NCI-H82 treated with DMSO at 0.1 percent for 48 hours (cell line): Measurements from ENCODE around the gene INSL3.

Experiments
- DNase-seq: peaks from one replicate; lab custom pipeline; 2025; ENCODE audit not compliant: unreplicated experiment; lab: John Stamatoyannopoulos, UW

INSL3 gene

DNA sequence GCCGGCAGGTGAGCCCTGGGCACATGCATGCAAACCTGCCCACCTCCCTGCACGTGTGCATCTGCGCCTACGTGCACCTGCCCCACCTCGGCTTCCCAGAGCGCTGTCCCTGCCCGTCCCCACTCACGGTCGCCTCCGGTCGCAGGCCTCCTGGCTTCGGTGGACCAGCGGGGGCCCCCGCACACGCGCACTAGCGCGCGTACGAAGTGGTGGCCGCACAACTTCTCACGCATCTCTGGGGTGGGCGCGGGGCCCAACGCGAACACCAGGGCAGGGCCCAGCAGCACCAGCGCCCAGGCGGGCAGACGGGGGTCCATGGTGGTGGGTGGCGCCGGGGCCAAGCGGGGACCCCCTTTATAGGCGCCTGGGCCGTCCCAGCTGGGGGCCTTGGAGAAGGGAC is at the start of gene INSL3:
Gene INSL3 (minus strand): TSS at position 330 of the 400 bp plus-strand sequence. CDS start 13 bp downstream, at position 317.
- DNase-seq, result no peak

DNA sequence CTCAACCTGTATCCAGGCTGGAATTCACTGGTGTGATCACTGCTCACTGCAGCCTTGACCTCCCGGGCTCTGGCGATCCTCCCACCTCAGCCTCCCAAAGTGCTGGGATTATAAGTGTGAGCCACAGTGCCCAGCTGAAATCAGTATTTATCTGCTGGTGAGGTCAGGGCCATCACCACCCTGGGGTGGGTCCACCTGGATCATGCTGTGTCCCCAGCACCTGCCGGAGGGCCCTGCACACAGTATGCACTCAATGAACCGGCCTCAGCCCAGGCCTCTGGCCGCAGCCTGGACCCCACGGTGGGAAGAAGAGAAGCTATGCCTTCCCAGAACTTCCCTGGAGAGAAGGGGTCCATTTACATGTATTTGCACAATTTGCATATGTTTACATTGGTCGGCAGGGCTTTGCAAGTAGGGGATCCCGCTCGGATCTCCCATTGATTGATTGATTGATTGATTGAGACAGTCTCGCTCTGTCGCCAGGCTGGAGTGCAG is 47.8 kb upstream of the INSL3 start:
- no peak for DNase-seq

GRCh38 chr19:17868669-17869068 is 47.4 kb upstream of the INSL3 start:
- no peak for DNase-seq

GRCh38 chr19:17866964-17867486 is 45.7 kb upstream of the INSL3 start:
- no peak for DNase-seq

DNA sequence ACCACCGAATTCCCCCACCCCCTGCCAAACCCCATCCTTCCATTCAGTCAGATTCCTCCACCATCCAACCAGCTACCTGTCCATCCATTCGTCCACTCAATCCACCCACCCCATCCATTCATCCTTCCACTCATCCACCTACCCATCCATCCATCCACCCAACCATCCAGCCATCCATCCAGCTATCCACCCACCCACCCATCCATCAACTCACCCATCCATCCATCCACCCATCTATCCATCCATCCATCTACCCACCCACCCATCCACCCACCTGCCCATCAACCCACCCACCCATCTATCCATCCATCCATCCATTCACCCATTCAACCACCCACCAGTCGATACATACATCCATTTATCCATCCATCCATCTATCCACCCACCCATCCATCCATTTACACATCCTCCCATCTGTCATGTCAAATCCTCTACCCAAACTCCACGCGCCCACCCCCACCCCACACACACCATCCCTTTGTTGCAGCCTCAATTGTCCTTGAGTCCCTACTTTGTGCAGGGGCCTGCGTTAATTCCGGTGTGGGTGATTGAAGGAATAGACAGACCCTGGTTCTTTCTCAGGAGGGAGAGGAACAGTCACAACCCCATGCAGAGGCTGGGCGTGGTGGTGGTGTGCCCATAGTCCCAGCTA is 45.1 kb upstream of the INSL3 start:
- no peak for DNase-seq

- peak; percentile 33 for DNase-seq
These were observed 44.3 kb upstream of the INSL3 start for GRCh38 chr19:17865364-17866311.

DNA sequence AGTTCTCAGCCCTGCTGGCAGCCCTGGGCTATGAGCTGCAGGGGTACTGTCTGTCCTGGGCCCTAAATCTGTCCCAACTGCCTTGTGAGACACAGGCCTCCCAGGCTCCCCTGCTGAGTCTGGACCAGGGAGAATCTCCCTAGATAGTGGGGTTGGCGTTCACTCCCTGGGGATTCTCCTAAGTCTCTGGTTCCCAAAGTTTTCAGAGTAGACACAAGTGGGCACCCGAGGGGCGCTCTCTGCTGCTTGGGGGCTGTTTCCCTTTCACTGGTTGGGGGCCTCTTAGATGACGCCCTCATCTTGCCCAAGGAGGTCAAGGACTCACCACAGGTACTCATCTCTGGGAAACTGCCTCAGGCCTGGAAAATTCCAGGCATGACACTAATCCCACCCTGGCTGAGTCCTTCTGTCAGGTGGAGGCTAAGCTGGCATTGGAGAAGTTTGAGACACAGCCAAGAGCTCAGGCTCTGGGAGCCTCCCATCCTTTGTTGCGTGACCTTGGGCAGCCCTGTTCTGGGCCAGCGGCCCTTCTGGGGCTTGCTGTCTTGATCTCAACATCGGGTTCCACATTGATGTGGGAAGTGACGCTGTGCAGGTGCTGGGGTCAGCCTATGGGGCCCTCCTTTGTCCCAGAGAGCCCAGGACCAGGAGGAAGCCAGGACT is 42.3 kb upstream of the INSL3 start:
- no peak for DNase-seq

GRCh38 chr19:17862711-17863519 is 41.6 kb upstream of the INSL3 start:
- DNase-seq, result no peak

DNA sequence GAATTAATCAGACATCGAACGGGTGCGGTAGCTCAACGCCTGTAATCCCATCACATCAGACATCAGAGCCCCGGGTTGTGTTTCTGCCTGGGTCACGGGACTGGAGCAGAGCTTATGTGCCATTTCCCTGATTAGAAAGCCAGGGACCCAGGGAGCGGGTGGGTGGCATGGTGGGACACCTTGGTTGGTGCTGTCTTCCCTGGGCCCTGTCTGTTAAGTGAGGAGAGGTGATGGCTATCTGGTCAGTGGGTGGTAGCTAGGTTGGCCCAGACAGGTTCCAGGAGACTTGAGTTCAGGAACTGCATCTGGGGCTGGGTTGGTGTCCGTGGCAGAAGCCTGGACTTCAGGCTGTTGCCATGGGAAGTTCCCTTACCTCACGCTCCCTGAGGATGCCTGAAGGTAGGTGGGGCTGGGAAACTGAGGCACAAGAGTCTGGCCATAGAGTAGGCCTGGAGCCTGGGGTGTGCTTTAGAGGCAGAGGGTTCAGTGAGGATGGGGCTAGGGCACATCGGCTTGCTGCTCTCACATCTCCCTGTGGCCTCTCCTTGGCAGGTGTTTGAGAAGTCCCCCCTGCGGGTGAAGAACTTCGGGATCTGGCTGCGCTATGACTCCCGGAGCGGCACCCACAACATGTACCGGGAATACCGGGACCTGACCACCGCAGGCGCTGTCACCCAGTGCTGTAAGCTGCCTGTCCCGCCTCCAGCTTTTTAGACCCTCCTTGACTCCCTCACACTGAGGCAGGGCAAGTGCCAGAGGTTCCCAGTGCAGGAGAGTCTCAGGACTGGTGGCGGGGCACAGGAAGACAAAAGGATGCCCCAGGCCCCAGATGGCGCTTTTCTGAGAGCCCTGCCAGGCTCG is 40.5 kb upstream of the INSL3 start:
- DNase-seq, result no peak

DNA sequence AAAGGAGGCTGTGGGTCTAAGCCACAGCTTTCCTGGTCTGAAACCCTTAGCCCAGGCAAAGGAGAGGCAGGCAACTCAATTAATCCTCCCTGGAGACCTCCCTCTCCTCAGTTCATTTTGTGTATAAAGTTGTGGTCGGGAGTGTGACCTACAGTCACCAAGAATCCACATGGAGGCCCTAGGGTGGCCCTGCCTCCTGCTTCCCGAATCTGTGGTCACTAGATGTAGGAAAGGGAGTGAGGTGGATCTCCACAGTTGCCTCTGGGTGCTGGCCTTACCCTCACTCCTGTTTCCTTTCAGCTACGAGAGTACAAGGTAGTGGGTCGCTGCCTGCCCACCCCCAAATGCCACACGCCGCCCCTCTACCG is 39.7 kb upstream of the INSL3 start:
- no peak for DNase-seq

DNA sequence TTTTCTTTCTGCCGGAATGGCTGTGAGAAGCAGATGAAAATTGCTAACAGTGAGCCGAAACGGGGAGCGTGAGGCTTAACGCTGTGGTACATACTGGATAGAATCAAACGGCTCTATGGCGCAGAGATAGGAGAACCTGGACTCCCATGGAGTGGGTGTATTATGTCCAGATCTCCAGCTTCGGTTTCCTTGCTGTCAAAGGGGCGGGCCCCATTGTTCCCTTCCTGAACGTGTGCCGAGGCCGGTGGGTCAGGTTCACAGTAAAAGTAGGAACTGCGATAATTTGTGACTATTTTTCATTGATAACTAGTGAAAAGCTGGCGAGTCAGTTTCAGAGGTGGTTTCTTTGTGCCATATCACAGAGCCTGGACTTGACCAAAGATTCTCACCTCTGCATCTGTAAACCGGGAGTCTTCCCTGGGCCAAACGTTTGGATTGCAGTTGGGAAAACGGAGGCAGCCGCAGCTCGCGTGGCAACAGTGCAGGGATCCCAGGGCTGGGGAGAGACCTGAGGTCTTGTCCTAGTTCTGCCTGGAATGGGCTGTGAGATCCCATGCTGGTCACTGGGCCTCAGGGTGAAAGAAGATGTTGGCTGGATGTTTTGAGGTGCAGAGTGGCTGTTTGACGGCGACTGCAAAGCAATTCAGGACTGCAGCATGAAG is 39.1 kb upstream of the INSL3 start:
- no peak for DNase-seq

GRCh38 chr19:17859533-17860330 is 38.4 kb upstream of the INSL3 start, which contains the start of gene RPL18A:
RPL18A (plus strand) TSS chr19:17859910; CDS start chr19:17859957, 47 bp downstream.
- DNase-seq, result peak; percentile 100

GRCh38 chr19:17855280-17856152 is 34.2 kb upstream of the INSL3 start:
- peak; percentile 56 for DNase-seq

GRCh38 chr19:17854061-17854460 is 32.7 kb upstream of the INSL3 start:
- no peak for DNase-seq

DNA sequence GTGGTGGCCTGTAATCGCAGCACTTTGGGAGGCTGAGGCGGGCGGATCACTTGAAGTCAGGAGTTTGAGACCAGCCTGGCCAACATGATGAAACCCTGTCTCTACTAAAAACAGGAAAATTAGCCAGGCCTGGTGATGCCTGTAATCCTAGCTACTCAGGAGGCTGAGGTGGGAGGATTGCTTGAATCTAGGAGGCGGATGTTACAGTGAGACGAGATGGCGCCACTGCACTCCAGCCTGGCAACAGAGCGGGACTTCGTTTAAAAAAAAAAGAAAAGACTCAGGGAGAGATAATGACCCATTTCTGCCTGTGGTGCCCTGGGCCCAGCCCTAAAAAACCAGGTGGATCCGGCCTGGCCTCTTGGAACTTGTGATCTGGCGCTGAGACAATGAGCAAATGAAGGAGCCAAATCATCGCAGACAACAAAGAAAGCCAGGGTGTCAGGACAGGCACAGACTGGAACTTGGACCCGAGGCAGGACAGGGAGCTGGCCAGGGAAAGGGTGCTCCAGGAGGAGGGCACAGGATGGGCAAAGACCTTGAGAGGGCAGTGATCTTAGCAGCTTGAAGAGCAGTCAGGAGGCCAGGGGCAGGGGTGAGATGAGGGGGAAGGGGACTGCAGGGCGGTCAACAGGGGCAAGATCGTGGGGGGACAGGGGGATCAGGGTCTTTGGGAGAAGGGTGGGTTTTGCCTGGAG is 27.4 kb upstream of the INSL3 start:
- no peak for DNase-seq

GRCh38 chr19:17847538-17848366 is 26.4 kb upstream of the INSL3 start, which contains the start of gene JAK3:
JAK3 (minus strand) TSS chr19:17847982; CDS start chr19:17844417, 3,565 bp downstream.
- peak; percentile 61 for DNase-seq
